Endothelial cell (in vitro differentiated cells): ENCODE data around the gene NKX2-2. TPM values are rescaled to one million over a fixed set of nuclear protein-coding genes. Genes with fewer than 3 reads are reported as not detected.

Source experiments
- DNase-seq: peaks from one replicate; pipeline ENCODE4 v3.0.0; 2021; ENCODE audit warnings: low spot score
- H3K27ac Mint-ChIP-seq: one replicate; pipeline ENCODE4 v1.8.0; 2021; ENCODE audit warnings: mixed read lengths, inconsistent platforms; ENCODE audit not compliant: unreplicated experiment
- H3K27me3 Mint-ChIP-seq: one replicate; pipeline ENCODE4 v1.8.0; 2021; ENCODE audit warnings: mild to moderate bottlenecking, moderate library complexity, mixed read lengths, inconsistent platforms; ENCODE audit not compliant: unreplicated experiment
- H3K36me3 Mint-ChIP-seq: one replicate; pipeline ENCODE4 v1.8.0; 2021; ENCODE audit warnings: mild to moderate bottlenecking, low read depth, mixed read lengths, inconsistent platforms; ENCODE audit not compliant: unreplicated experiment
- H3K4me1 Mint-ChIP-seq: one replicate; pipeline ENCODE4 v1.8.0; 2021; ENCODE audit warnings: mild to moderate bottlenecking, mixed read lengths, inconsistent platforms; ENCODE audit not compliant: unreplicated experiment
- H3K4me3 Mint-ChIP-seq: one replicate; pipeline ENCODE4 v1.8.0; 2021; ENCODE audit warnings: mild to moderate bottlenecking, mixed read lengths, inconsistent platforms; ENCODE audit not compliant: unreplicated experiment
- H3K9me3 Mint-ChIP-seq: one replicate; pipeline ENCODE4 v1.8.0; 2021; ENCODE audit warnings: mixed read lengths, inconsistent platforms; ENCODE audit not compliant: unreplicated experiment
- total RNA-seq: library from RNA; stranded (reverse); fragmentation: NEBNext Ultra II Directional; extraction: Animal tissue kit (Norgen Biotek cat#: 25700); gene quantifications from one replicate; pipeline ENCODE4 v1.2.1, GENCODE V29; 2021; ENCODE audit not compliant: unreplicated experiment
- TF ChIP-seq, protein P1 (sequence below): fragments of 200-600 bp; sonication (generic); IDR thresholded peaks from one replicate; pipeline ENCODE4 v1.5.0; 2021; ENCODE audit warnings: antibody characterized with exemption; ENCODE audit not compliant: unreplicated experiment

NKX2-2 gene
- total RNA-seq, 1 donor from 2014 or later: 0.82 TPM

DNA sequence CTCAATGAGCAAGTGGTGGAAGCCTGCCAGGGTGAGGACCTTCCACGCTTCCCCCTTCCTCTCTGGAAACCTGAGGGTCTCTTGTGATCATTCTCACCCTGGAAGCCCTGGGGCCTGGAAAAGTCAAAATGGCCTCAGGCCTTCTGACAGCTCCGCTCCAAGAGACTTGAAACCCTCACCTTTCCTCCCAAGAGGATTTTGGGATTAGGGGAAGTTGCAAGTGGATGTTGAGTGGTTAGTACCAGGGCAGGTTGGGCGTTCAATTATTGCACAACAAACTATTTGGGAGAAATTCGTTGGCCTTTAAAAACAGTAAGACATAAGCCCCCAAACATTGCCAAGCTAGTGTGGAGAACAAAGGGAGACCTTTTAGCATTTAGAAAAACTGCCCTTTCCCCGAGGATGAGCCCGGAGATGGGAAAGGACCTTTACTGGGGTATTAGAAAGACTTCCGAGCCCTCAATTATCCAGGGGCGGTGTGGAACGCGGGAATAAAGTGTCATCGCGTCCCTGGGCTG, 4.7 kb downstream of the NKX2-2 start:
- TF ChIP-seq, protein P1, sequence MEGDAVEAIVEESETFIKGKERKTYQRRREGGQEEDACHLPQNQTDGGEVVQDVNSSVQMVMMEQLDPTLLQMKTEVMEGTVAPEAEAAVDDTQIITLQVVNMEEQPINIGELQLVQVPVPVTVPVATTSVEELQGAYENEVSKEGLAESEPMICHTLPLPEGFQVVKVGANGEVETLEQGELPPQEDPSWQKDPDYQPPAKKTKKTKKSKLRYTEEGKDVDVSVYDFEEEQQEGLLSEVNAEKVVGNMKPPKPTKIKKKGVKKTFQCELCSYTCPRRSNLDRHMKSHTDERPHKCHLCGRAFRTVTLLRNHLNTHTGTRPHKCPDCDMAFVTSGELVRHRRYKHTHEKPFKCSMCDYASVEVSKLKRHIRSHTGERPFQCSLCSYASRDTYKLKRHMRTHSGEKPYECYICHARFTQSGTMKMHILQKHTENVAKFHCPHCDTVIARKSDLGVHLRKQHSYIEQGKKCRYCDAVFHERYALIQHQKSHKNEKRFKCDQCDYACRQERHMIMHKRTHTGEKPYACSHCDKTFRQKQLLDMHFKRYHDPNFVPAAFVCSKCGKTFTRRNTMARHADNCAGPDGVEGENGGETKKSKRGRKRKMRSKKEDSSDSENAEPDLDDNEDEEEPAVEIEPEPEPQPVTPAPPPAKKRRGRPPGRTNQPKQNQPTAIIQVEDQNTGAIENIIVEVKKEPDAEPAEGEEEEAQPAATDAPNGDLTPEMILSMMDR: no peak
- Mint-ChIP-seq H3K27ac (no peak overlapping the region), H3K9me3 (no peaks in the 10 kb centered on the region), H3K4me3 (no peak overlapping the region), H3K27me3 (peaks cover 43% of the 10 kb centered on the region), H3K36me3 (peaks cover 4% of the 10 kb centered on the region), H3K4me1 (peaks cover 34% of the 10 kb centered on the region)
- DNase-seq: no peak

DNA sequence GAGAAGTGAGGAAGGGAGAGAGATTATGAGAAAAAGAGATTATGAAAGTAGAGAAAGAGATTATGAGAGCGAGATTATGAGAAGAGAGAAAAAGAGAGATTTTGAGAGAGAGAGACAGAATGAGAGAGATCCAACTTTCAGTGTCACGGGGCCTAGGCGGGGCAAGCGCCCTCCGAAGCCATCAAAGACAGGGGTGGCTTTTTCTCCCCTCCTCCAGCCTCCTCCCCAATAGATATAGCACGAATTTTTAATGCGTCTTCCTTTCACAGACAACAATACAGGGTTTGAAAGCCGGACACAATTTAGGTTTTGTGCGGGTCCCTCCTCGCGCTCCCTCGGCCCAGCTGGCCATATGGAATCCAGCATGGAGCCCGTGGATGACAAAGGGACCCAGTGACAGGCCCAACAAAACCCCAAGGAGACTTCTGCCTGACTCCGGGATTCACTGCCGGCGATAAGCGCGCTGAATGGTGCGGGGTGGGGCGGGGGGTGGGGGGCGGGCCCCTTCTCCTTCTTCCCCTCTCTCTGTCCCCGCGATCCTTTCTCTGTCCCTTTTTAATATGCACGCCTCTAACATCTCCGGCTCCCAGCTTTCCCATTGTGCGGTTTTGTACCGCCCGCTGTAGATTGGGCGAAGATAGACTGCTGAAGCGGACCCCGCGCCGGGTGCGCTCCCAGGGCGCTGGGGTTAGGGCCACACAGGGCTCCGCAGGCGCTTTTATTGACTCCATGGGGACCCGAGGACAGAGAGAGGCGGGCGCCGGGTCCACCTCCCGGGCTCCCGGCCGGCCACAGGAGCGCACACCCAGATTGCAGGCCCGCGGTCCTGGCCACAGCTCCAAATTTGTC, 5.4 kb downstream of the NKX2-2 start:
- TF ChIP-seq, protein P1: no peak
- peaks cover 4% of the 10 kb centered on the region for H3K36me3 Mint-ChIP-seq
- no peak overlapping the region for H3K4me3 Mint-ChIP-seq
- H3K27ac Mint-ChIP-seq: no peak overlapping the region
- no peaks in the 10 kb centered on the region for H3K9me3 Mint-ChIP-seq
- H3K4me1 Mint-ChIP-seq: peaks cover 34% of the 10 kb centered on the region
- no peak for DNase-seq
- peaks cover 41% of the 10 kb centered on the region for H3K27me3 Mint-ChIP-seq

DNA sequence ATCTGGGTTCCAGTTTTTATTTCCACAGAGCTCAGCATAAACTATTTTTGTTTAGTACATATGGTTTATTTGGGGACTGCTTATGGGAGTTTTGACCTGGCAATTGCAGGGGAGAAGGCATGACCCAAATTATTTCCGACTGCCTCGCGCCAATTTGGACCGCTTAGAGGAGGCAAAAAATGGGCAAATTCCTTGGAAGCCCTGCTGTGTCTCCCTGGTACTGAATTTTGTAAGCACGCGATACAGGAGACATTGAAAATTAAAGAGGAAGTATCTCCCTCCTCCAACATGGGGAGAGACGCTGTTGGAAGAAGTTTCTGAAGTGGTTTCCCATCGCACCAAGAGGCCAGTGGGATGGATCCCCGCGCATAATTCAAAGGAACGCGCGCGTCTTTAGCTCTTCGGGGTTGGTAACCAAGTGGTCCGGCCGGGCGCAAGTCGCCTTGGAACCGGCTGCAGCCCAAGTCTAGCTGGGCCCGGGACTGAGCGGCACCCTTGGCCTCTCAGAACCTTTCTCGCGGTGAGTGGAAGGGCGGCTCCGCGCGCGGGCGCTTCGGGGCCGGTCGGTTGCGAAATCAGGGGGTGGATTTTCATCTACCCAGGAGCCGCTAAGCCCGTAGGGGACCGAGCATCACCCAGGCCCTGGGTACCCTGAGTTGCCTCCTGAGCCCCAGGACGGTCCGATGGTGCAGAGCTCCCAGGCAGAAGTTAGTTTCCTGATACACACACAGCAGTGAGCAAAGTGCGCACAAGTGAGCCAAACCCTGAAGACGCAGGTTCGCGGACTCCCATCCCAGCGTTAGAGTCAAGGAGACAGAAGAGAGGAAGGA, 6.2 kb downstream of the NKX2-2 start:
- Mint-ChIP-seq H3K36me3 (peaks cover 4% of the 10 kb centered on the region), H3K4me1 (peaks cover 34% of the 10 kb centered on the region), H3K4me3 (no peak overlapping the region), H3K27me3 (peaks cover 41% of the 10 kb centered on the region), H3K27ac (no peak overlapping the region), H3K9me3 (no peaks in the 10 kb centered on the region)
- TF ChIP-seq, protein P1: no peak
- DNase-seq: no peak

DNA sequence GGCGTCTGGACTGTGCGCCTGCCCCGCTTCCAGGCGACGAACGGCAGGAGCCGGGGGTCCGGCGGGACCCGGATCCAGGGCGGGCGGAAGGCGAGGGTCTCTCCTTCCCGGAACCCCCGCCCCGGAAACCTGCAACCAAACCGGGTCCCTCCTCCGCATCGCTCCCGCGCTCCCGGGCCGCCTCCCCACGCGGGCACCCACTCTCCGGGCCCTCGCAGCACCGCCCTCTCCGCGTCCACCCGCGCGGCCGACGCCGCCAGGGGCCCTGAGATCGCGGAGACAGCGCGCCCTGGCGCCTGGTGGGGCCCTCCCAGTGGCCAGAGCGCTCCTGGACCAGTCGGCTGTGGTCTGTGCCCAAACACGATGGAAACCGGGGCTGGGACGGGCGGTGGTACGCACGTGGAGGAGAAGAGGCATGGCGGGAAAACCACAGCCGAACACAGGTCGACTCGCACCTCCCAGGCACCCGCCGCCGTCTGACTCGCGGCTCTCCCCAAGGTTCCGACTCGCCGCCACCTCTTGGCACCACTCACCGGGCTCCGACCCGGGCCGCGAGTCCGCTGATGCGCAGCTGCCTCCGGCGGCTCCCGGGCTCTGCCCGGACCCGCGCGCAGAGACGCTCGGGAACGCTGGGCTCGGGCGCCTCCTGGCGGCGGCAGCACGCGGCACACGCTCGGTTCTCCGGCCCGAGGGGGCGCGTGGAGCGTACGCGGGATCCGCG, 7.9 kb downstream of the NKX2-2 start:
- peaks cover 36% of the 10 kb centered on the region for H3K27me3 Mint-ChIP-seq
- TF ChIP-seq, protein P1: peak; percentile 96
- H3K27ac Mint-ChIP-seq: no peak overlapping the region
- H3K4me3 Mint-ChIP-seq: no peak overlapping the region
- no peaks in the 10 kb centered on the region for H3K9me3 Mint-ChIP-seq
- H3K36me3 Mint-ChIP-seq: peaks cover 4% of the 10 kb centered on the region
- peaks cover 29% of the 10 kb centered on the region for H3K4me1 Mint-ChIP-seq
- peak; percentile 86 for DNase-seq
